ENCODE results near the gene MYO5B.

DNA sequence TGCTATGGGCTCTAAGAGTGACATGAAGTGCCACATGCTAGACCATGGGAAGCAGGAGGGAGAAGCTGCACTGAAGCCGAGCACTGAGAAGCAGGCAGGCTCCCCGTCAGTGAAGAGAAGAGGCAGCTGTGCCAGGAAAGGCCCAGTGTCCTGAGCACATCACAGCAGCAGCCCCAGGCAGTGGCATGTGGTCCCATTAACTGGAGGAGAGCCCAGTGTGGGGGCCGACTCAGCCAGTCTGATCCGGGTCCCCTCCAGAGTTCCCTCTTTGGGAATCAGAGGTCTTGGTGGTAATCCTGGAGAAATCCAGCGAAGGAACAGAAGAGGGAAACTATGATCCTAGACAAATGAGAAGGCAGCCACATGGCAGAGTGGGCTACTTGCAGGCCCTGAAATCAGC is 284.9 kb downstream of the MYO5B start:
- TF ChIP-seq EZH2 (IDR thresholded peaks at IDR 0.05) (no peak), EZH2phosphoT487 (IDR thresholded peaks at IDR 0.05) (no peak)
- TF ChIP-seq, protein P1, sequence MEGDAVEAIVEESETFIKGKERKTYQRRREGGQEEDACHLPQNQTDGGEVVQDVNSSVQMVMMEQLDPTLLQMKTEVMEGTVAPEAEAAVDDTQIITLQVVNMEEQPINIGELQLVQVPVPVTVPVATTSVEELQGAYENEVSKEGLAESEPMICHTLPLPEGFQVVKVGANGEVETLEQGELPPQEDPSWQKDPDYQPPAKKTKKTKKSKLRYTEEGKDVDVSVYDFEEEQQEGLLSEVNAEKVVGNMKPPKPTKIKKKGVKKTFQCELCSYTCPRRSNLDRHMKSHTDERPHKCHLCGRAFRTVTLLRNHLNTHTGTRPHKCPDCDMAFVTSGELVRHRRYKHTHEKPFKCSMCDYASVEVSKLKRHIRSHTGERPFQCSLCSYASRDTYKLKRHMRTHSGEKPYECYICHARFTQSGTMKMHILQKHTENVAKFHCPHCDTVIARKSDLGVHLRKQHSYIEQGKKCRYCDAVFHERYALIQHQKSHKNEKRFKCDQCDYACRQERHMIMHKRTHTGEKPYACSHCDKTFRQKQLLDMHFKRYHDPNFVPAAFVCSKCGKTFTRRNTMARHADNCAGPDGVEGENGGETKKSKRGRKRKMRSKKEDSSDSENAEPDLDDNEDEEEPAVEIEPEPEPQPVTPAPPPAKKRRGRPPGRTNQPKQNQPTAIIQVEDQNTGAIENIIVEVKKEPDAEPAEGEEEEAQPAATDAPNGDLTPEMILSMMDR (IDR thresholded peaks at IDR 0.05), result no peak
